Stimulated activated naive CD8-positive, alpha-beta T cell treated with anti-CD3 and anti-CD28 coated beads, Interleukin-15, amount 100 ng/mL, for 72 hours (primary cell): ENCODE data around the gene RPS5.
"Not testable (repeated sequence)": the region's sequence is repeated elsewhere in the genome, so short reads cannot be mapped to it uniquely, and the experiment has no call there.

ENCODE experiments used
- ATAC-seq: fragments of 150-1000 bp; cut with Tn5 transposase; 2 replicates; pipeline ENCODE4 v1.10.0; 2021; ENCODE audit warnings: mild to moderate bottlenecking, moderate library complexity
- DNase-seq, 2 donors: peaks; one replicate each; pipeline ENCODE4 v3.0.0; 2021 to 2022
- H3K27ac Mint-ChIP-seq, 2 donors: one replicate each; pipeline ENCODE4 v1.8.0; 2022; ENCODE audit warnings: mild to moderate bottlenecking in 2 of 2, mixed read lengths in 2 of 2, moderate library complexity in 2 of 2
- H3K27me3 Mint-ChIP-seq: one replicate; pipeline ENCODE4 v1.8.0; 2022; ENCODE audit warnings: mixed read lengths
- H3K4me1 Mint-ChIP-seq: one replicate; pipeline ENCODE4 v1.8.0; 2022; ENCODE audit warnings: mild to moderate bottlenecking, mixed read lengths
- H3K4me3 Mint-ChIP-seq, 2 donors: one replicate each; pipeline ENCODE4 v1.8.0; 2022; ENCODE audit warnings: mild to moderate bottlenecking in 2 of 2, mixed read lengths in 2 of 2, moderate library complexity in 1 of 2
- H3K9me3 Mint-ChIP-seq, 2 donors: one replicate each; pipeline ENCODE4 v1.8.0; 2022; ENCODE audit warnings: mixed read lengths in 2 of 2

Gene RPS5

DNA sequence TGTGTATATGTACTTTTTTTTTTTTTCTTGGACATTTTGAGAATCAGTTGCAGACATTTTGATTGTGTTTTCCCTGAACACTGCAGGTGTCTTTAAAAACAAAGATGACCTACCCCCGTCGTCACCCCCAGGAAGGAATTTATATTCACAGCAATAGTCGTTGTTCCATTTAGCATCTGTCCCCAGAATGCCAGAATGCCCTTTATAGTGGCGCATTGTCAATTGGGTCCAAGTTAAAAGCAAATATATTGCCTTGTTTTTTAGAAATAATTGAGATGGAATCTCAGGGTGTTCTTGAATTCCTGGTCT is 6.6 kb downstream of the RPS5 start:
- H3K4me3 Mint-ChIP-seq, result no peak overlapping the region
- H3K9me3 Mint-ChIP-seq, result no peaks in the 10 kb centered on the region
- ATAC-seq (no peak), DNase-seq (no peak)
- H3K27me3 Mint-ChIP-seq, result peaks cover 29% of the 10 kb centered on the region
- peaks cover 51% of the 10 kb centered on the region for H3K4me1 Mint-ChIP-seq
- no peak overlapping the region for H3K27ac Mint-ChIP-seq

DNA sequence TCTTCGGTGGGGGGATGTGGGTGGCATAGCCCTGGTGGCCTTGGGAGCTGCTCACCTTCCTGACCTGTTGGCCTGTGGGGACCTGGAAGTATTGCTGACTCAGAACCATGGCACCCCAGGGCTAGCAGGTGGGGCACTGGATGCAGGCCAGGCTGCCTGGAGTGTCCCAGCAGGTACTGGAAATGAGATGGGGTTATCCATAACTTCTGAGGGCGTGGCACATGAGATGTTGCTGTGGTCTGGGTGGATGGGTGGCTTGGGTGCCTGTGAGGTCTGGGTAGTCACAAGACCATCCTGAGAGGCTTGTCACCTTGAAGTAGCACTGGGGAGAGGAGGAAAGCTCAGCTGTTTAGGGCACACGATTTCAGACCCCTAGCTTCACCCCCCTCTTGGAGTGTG is 7.8 kb downstream of the RPS5 start:
- no peak overlapping the region for H3K27ac Mint-ChIP-seq
- ATAC-seq (peak; percentile 6), DNase-seq (no peak)
- H3K27me3 Mint-ChIP-seq, result peaks cover 29% of the 10 kb centered on the region
- H3K4me3 Mint-ChIP-seq, result no peak overlapping the region
- H3K9me3 Mint-ChIP-seq, result no peaks in the 10 kb centered on the region
- peaks cover 44% of the 10 kb centered on the region for H3K4me1 Mint-ChIP-seq

DNA sequence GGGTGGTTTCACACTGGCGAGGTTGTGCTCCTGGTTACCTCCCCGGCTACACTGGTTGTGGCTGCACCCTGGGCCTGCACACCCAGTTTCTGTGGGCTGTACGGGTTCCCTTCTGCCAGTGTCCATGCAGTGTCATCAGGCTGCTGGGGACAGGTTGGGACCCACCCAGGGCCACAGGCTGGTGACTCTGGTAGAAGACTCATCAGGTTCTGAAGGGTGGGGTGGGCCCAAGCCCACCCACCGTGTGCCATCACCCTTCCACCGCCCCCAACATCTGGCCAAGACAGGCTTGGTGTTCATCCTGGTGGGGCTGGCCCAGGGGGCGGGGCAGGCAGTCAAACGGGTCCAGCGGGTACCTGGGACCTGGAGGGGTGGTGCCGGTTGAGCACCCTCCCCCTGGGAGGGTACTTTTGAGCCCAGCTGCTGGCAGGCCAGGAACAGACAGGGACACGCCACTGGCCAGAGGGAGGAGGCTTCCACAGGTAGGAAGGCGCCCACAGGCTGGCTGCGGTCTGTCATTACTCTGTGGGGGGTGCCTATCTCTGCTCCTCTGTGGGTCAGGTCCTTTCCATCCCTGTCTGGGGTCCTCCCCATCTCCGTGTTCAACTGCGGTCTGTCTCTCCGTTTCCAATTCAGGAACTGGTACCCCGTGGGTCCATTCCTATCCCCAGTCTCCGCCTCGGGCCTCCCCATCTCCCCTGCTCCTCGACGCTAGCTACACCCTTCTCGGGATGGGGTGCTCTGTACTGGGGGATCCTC is 8.3 kb downstream of the RPS5 start, which contains the start of gene RNF225:
RNF225 (plus strand) TSS at position 437 of the 759 bp plus-strand sequence. CDS start 434 bp downstream, outside the sequence.
- peaks cover 29% of the 10 kb centered on the region for H3K27me3 Mint-ChIP-seq
- H3K4me3 Mint-ChIP-seq, result no peak within 1 kb of the TSS
- no peak within 1 kb of the TSS for H3K27ac Mint-ChIP-seq
- H3K4me1 Mint-ChIP-seq, result peaks cover 48% of the 10 kb centered on the region
- peak; percentile 33 for ATAC-seq
- H3K9me3 Mint-ChIP-seq, result no peaks in the 10 kb centered on the region
- no peak for DNase-seq

DNA sequence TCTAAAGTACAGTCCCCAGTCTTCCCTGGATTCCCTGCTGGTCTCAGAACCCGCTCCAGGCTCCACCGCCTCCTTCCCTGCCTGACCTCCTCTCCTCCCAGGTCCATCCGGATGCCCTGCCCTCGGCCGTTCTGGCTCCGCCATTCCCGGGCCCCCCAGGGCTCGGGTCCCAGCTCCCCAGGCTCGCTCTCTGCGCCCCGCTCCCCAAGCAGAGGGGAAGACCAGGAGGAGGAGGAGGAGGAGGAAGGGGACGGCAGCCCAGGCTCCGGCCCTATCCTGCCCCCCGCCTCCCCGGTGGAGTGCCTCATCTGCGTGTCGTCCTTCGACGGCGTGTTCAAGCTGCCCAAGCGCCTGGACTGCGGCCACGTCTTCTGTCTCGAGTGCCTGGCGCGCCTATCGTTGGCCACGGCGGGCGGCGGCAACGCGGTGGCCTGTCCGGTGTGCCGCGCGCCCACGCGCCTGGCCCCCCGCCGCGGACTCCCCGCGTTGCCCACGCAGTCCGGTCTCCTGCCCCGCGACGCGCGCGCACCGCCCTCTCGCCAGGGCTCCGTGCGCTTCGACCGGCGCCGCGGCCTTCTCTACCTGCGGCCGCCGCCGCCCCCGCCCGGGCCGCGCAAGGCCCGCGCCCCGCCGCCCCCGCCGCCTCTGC is 9.0 kb downstream of the RPS5 start:
- Mint-ChIP-seq H3K27ac (no peak overlapping the region), H3K9me3 (no peaks in the 10 kb centered on the region), H3K27me3 (peaks cover 29% of the 10 kb centered on the region), H3K4me3 (no peak overlapping the region), H3K4me1 (peaks cover 49% of the 10 kb centered on the region)
- ATAC-seq, result peak; percentile 24
- no peak for DNase-seq

DNA sequence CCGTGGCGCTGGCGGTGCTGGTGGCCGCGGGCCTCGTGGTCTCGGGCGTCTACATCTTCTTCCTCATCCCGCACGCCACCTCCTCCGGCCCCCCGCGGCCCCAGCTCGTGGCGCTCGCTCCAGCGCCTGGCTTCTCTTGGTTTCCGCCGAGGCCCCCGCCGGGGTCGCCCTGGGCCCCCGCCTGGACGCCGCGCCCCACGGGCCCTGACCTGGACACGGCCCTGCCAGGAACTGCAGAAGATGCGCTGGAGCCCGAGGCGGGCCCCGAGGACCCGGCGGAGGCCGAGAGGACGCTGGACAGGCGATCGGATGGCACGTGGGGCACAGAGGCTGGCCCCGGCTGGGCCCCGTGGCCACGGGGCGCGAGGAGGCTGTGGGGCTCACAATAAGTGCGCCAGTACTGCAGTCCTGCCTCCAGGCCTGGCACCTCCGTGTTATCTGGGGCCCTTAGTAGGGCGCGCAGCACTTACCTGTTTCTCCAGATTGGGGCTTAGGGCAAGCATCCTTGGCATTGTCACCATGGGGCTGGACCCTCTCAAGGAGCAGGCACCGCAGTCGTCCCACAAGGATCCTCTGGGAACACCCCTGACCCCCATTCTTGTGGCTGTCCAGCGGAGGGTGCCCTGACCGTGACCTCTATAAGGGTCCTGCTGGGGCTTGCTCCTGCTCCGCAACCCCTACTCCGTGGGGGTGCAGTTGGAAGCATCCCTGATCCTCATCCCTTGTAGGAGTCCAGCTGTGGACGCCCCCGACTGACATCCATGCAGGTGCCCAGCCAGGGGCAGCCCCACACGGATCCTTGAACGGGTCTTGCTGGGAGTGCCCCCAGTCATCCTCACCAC is 9.8 kb downstream of the RPS5 start:
- Mint-ChIP-seq H3K27ac (no peak overlapping the region), H3K27me3 (peaks cover 29% of the 10 kb centered on the region), H3K4me1 (peaks cover 52% of the 10 kb centered on the region), H3K4me3 (no peak overlapping the region), H3K9me3 (no peaks in the 10 kb centered on the region)
- DNase-seq (no peak), ATAC-seq (no peak)

DNA sequence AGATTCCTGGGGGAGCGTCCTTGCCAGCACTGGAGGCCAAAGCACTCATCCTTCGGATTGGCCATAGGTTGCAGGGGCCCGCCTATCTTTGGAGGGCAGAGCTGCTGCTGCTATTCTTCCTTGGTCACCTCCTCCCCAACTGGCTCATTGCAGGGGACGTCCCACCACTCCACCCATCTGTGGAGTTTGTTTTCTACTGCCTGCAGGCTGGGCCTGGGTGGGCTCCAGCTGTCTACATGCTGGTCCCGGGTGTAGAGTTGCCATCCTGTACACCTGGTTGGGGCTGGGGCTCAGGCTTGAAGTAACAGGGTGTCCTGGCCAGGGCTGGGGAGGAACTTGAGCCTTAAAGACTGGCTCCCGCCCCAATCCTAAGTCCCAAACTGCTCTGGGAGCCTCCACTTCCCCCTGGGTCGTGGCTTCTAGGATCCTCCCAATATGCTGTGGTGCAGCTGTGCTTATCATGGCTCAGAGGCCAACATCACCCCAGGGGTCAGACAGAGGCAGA is 10.5 kb downstream of the RPS5 start:
- no peak overlapping the region for H3K4me3 Mint-ChIP-seq
- peaks cover 29% of the 10 kb centered on the region for H3K27me3 Mint-ChIP-seq
- H3K27ac Mint-ChIP-seq, result no peak overlapping the region
- no peaks in the 10 kb centered on the region for H3K9me3 Mint-ChIP-seq
- DNase-seq, result no peak
- ATAC-seq, result no peak
- peaks cover 52% of the 10 kb centered on the region for H3K4me1 Mint-ChIP-seq

DNA sequence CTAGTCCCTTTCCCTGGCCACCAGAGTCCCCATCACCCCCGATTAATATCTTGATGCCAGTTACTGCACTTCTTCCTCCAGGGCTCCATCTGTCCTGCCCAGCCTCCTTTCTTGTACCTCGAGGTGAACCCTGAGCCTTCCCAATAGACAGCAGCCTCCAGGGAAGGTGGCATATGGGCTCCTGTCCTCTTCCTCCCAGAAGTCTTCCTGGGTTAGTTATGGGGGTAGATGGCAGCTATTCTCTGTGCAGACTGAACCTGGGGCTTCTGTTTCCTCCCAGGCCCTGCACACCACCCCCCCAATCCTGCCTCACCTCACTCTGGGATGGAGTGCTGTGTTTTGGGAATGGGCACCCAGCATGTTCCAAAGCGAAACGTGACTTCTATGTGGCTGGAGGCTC is 11.0 kb downstream of the RPS5 start:
- H3K27ac Mint-ChIP-seq, result no peak overlapping the region
- H3K27me3 Mint-ChIP-seq, result peaks cover 29% of the 10 kb centered on the region
- no peak for DNase-seq
- H3K9me3 Mint-ChIP-seq, result no peaks in the 10 kb centered on the region
- peaks cover 47% of the 10 kb centered on the region for H3K4me1 Mint-ChIP-seq
- no peak overlapping the region for H3K4me3 Mint-ChIP-seq
- ATAC-seq, result no peak

DNA sequence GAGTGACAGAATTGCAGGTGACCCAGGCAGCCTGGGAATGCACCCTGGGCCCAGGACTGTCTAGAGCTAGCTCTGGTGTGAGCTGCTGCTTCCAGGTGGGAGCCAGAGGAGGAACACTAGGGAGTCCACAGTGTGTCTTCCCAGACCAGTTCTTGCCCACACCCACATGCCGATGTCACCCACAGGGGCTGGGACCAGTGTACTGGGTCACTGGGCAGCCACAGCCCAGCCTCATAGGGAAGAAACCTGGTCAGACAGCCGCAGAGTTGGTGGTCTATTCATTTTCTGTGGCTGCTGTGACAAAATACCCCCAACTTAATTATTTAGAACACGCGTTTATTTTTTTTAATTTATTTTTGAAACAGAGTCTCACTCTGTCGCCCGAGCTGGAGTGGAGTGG is 11.5 kb downstream of the RPS5 start:
- H3K9me3 Mint-ChIP-seq, result no peaks in the 10 kb centered on the region
- DNase-seq, result no peak
- H3K4me1 Mint-ChIP-seq, result peaks cover 43% of the 10 kb centered on the region
- H3K27ac Mint-ChIP-seq, result peak overlapping the region in 1 of 2 donors; percentile 42
- no peak for ATAC-seq
- H3K27me3 Mint-ChIP-seq, result peaks cover 29% of the 10 kb centered on the region
- no peak overlapping the region for H3K4me3 Mint-ChIP-seq

DNA sequence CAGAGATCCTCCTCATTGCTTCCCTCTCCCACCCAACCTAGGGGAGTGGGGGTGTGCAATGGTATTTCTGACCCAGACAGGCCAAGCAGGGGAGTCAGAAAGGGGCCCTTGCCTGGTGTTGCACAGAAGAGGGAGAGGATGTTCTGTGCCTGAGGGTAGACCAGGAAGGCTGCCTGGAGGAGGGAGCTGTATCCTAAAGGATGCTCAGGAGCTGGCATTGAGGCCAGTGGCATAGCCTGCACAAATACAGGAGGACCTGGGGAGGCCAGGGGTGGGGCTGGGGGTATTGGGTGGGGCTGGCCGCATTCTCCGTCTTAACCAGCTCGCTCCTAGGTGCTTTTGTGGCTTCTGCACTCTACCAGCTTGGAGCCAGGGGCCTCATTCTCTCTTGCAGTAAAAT is 12.8 kb downstream of the RPS5 start:
- peaks cover 39% of the 10 kb centered on the region for H3K4me1 Mint-ChIP-seq
- no peak for DNase-seq
- no peak overlapping the region for H3K27ac Mint-ChIP-seq
- no peaks in the 10 kb centered on the region for H3K9me3 Mint-ChIP-seq
- no peak for ATAC-seq
- peaks cover 29% of the 10 kb centered on the region for H3K27me3 Mint-ChIP-seq
- H3K4me3 Mint-ChIP-seq, result peak overlapping the region in 1 of 2 donors; percentile 98

DNA sequence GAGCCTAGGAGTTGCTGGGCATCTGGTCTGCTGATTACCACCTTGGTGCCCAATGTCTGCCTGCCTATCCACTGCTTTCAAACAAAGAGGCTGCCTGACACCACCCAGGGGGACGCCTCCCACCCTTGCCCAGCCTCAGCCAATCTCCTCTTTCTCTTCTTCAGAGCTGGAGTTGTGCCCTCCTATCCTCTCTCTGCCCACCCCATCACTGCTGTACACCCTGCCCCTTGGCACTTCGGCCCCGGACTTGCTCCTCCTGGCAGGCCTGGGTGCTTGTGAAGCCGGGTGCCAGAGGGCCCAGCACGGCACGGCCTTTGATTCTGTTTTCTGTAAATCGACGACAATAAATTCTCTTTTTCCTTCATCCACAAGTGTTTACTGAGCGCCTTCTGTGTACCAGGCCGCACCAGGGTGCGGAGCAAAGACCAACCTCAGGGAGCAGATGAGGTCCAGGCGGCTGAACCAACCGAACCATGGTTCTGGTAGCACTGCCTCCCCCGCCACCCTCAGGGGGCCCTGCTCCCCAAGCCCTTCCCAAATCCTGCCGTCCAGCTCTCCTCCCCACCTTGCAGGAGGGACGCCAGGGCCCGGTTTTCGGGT is 13.3 kb downstream of the RPS5 start:
- ATAC-seq (no peak), DNase-seq (no peak)
- Mint-ChIP-seq H3K4me1 (peaks cover 35% of the 10 kb centered on the region), H3K27ac (no peak overlapping the region), H3K4me3 (peak overlapping the region; percentile 87 to 98), H3K9me3 (no peaks in the 10 kb centered on the region), H3K27me3 (peaks cover 29% of the 10 kb centered on the region)

DNA sequence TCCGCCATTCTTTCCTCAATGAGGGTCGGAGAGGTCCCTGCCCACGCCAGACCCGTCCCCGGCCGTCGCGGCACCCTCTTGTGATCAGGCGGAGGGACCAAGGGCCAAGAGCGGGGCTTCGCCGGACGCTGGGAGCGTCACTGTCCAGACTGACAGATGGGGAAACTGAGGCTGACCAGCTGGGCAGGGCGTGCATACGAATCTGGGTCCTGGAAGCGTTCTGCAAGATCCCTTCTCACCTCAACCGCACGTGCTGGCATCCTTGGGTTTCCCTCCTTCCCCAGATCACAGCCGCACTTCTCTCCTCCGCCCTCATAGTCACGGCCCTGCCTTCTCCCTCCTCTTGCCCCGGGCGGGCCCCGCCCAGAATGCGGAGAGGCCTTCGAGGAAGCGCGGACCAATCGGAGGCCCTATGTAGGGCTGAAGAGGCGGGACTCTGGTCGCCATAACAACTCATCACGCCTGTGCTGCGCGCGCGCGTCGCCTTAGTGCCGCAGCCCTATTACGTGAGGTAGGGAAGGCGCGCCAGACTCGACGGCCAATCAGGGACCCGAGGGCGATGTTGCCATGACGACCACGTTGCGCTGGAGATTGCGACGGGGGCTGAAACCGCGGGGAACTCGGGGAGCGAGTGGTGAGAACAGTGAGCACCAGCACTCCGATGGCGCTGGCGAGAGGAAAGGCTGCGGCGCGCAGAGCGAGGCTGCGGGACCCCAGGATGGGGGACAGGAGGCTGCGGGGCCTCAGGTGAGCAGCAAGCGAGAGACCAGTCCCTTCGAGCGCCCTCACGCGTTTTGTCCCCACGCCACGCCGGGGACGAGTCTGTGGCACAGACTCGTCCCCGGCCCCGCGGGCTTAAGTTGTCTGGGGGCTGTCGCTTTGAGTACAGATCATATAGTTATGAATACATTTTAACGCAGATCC is 14.1 kb downstream of the RPS5 start:
- ATAC-seq, result peak; percentile 98
- Mint-ChIP-seq H3K4me1 (peaks cover 27% of the 10 kb centered on the region), H3K27me3 (peaks cover 22% of the 10 kb centered on the region), H3K27ac (peak overlapping the region; percentile 28 to 95), H3K9me3 (no peaks in the 10 kb centered on the region), H3K4me3 (peak overlapping the region; percentile 87 to 98)
- peak; percentile 99 for DNase-seq

DNA sequence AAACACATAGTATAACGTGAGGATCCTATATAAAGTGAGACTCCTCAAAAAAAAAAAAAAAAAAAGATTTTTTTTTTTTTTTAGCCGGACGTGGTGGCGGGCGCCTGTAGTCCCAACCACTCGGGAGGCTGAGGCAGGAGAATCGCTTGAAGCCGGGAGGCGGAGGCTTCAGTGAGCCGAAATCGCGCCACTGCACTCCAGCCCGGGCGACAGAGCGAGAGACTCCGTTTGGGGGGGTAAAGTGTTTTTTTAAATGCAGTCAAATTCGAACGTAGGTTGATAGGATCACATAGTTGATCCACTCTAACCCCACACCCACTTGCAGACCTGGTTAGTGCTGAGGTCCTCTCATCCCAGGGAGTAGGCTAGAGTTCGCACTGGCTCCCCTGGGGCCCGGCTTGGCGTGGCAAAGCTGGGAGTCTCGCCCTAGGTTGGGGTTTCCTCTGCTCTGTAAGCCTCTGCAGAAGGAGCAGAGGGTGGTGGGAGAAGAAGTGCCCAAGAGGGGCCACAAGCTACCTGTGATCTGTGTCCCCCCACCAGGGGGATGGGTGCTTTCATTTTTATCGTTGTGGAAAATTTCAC is 14.9 kb downstream of the RPS5 start:
- DNase-seq (no peak), ATAC-seq (no peak)
- H3K9me3 Mint-ChIP-seq, result no peaks in the 10 kb centered on the region
- H3K4me1 Mint-ChIP-seq, result peaks cover 34% of the 10 kb centered on the region
- peak overlapping the region in 1 of 2 donors; percentile 95 for H3K27ac Mint-ChIP-seq
- H3K4me3 Mint-ChIP-seq, result peak overlapping the region; percentile 87 to 98
- peaks cover 16% of the 10 kb centered on the region for H3K27me3 Mint-ChIP-seq

DNA sequence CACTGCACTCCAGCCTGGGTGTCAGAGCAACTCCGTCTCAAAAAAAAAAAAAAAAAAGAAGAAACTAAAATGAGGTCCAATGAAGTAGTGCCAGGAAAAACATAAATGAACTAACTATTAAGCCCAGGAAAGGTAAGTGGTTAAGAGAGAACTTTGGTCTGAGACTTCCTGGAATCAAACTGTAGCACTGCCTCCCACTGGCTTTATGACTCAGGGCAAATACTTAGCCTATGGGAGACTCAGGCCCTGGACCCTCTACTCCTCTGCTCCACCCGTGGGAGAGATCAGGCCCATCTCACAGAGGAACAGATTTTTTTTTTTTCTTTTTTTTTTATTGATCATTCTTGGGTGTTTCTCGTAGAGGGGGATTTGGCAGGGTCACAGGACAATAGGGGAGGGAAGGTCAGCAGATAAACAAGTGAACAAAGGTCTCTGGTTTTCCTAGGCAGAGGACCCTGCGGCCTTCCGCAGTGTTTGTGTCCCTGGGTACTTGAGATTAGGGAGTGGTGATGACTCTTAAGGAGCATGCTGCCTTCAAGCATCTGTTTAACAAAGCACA is 16.9 kb downstream of the RPS5 start:
- ATAC-seq, H3K27me3 Mint-ChIP-seq, H3K27ac Mint-ChIP-seq, H3K4me3 Mint-ChIP-seq, H3K9me3 Mint-ChIP-seq, DNase-seq: not testable (repeated sequence)
- H3K4me1 Mint-ChIP-seq, result peaks cover 46% of the 10 kb centered on the region
